HepG2 (cell line): ENCODE data around the gene VSIG10L. TPM values are rescaled to one million over a fixed set of nuclear protein-coding genes. Genes with fewer than 3 reads are reported as not detected.

Source experiments
- AGO1 ChIP-seq: fragments of 200-400 bp; formaldehyde crosslinking; IDR thresholded peaks from 2 replicates; pipeline ENCODE4 v1.6.1; 2017; ENCODE audit warnings: mild to moderate bottlenecking, low read depth, low read length, moderate library complexity; ENCODE audit not compliant: poor library complexity, severe bottlenecking
- ARID5B ChIP-seq: IDR thresholded peaks from 2 replicates; pipeline ENCODE4 v1.4.0; 2020; ENCODE audit warnings: mild to moderate bottlenecking, missing genetic modification reagents
- ATF7 ChIP-seq, 2 experiments: fragments of 450-650 bp in 1 of 2; sonication (generic) in 1 of 2; formaldehyde crosslinking in 1 of 2; IDR thresholded peaks; 2 replicates each; pipeline versions ENCODE4 v1.4.0 to v1.6.1; 2016 to 2020; ENCODE audit warnings: antibody characterized with exemption in 1 of 2, mild to moderate bottlenecking in 1 of 2, missing genetic modification reagents in 1 of 2
- GATAD2A ChIP-seq: IDR thresholded peaks from 2 replicates; pipeline ENCODE4 v1.6.1; 2016
- GPN1 ChIP-seq: sonication (generic); formaldehyde crosslinking; IDR thresholded peaks from 2 replicates; pipeline ENCODE4 v1.5.1; 2020; ENCODE audit warnings: missing genetic modification reagents, borderline replicate concordance
- HDAC2 ChIP-seq: sonication (generic); formaldehyde crosslinking; IDR thresholded peaks from 2 replicates; pipeline ENCODE4 v1.4.0; 2020; ENCODE audit warnings: missing genetic modification reagents
- HNF4G ChIP-seq, 2 experiments: sonication (generic) in 1 of 2; formaldehyde crosslinking in 1 of 2; IDR thresholded peaks; 2 replicates each; pipeline versions ENCODE4 v1.4.0 to v1.6.1; 2011 to 2020; ENCODE audit warnings: borderline replicate concordance in 2 of 2, low read depth in 2 of 2, mild to moderate bottlenecking in 2 of 2, low read length in 1 of 2, missing genetic modification reagents in 1 of 2, moderate library complexity in 1 of 2
- JUN ChIP-seq: sonication (generic); formaldehyde crosslinking; IDR thresholded peaks from 2 replicates; pipeline ENCODE4 v1.4.0; 2020; ENCODE audit warnings: mild to moderate bottlenecking, missing genetic modification reagents
- KDM6A ChIP-seq: IDR thresholded peaks from 2 replicates; pipeline ENCODE4 v1.6.1; 2016; ENCODE audit warnings: low read depth
- KMT2B ChIP-seq: IDR thresholded peaks from 2 replicates; pipeline ENCODE4 v1.6.1; 2016; ENCODE audit warnings: missing genetic modification reagents, missing compliant biosample characterization
- MTA3 ChIP-seq: sonication (generic); formaldehyde crosslinking; IDR thresholded peaks from 2 replicates; pipeline ENCODE4 v1.4.0; 2020; ENCODE audit warnings: missing genetic modification reagents
- RBM22 ChIP-seq: fragments of 200-400 bp; formaldehyde crosslinking; optimal IDR thresholded peaks from 2 replicates; pipeline ENCODE3; 2017; ENCODE audit warnings: mild to moderate bottlenecking, low read length, moderate library complexity
- SCMH1 ChIP-seq: sonication (generic); formaldehyde crosslinking; IDR thresholded peaks from 2 replicates; pipeline ENCODE4 v1.9.0; 2021; ENCODE audit warnings: missing genetic modification reagents, mild to moderate bottlenecking, borderline replicate concordance
- THAP8 ChIP-seq: sonication (generic); formaldehyde crosslinking; IDR thresholded peaks from 2 replicates; pipeline ENCODE4 v1.5.1; 2020; ENCODE audit warnings: missing genetic modification reagents, mild to moderate bottlenecking, borderline replicate concordance
- WIZ ChIP-seq: sonication (generic); formaldehyde crosslinking; IDR thresholded peaks from 2 replicates; pipeline ENCODE4 v1.5.1; 2020; ENCODE audit warnings: mild to moderate bottlenecking, missing genetic modification reagents
- ZKSCAN8 ChIP-seq: IDR thresholded peaks from 2 replicates; pipeline ENCODE4 v1.6.1; 2016; ENCODE audit warnings: borderline replicate concordance, missing genetic modification reagents, missing compliant biosample characterization
- ZNF18 ChIP-seq: sonication (generic); formaldehyde crosslinking; IDR thresholded peaks from 2 replicates; pipeline ENCODE4 v1.8.0; 2022; ENCODE audit warnings: mild to moderate bottlenecking, missing genetic modification reagents; ENCODE audit not compliant: insufficient replicate concordance
- ZNF362 ChIP-seq: sonication (generic); formaldehyde crosslinking; IDR thresholded peaks from 2 replicates; pipeline ENCODE4 v1.4.0; 2020; ENCODE audit warnings: missing genetic modification reagents, mild to moderate bottlenecking, borderline replicate concordance
- ZNF382 ChIP-seq: sonication (generic); formaldehyde crosslinking; IDR thresholded peaks from 2 replicates; pipeline ENCODE4 v1.5.0; 2020; ENCODE audit warnings: missing genetic modification reagents, mild to moderate bottlenecking, borderline replicate concordance
- ZNF567 ChIP-seq: sonication (generic); formaldehyde crosslinking; IDR thresholded peaks from 2 replicates; pipeline ENCODE4 v1.8.1; 2023; ENCODE audit warnings: mild to moderate bottlenecking, missing genetic modification reagents, borderline replicate concordance
- ZNF839 ChIP-seq: sonication (generic); formaldehyde crosslinking; IDR thresholded peaks from 2 replicates; pipeline ENCODE4 v1.4.0; 2020; ENCODE audit warnings: missing genetic modification reagents, mild to moderate bottlenecking, borderline replicate concordance
- polyA plus RNA-seq, 8 experiments: library from polyadenylated mRNA; depleted of rRNA in 3 of 8; stranded (reverse) in 7 of 8; unstranded in 1 of 8; fragments of >200 nt; fragmentation: Illumina TruSeq in 4 of 8; extraction: Trizol in 4 of 8; gene quantifications; 2 replicates each; pipeline versions ENCODE4 v1.2.1 to v1.2.3, GENCODE V29; 2011 to 2016; ENCODE audit warnings: low read depth in 4 of 8, missing spikeins in 1 of 8, mixed read lengths in 1 of 8; ENCODE audit not compliant: insufficient read depth in 1 of 8
- total RNA-seq, 5 experiments: library from RNA; depleted of rRNA; stranded (reverse); fragments of >200 nt; fragmentation: Illumina TruSeq; extraction: Trizol; gene quantifications; 2 replicates each; pipeline ENCODE4 v1.2.3, GENCODE V29; 2016; ENCODE audit warnings: low read depth in 1 of 5

The VSIG10L gene
- total and polyA plus RNA-seq, 2 of the 13 experiments (the other 11 are each of a cell fraction or from before 2014, with no cell fraction given) = 2.7 to 8.5 TPM

- TF ChIP-seq ARID5B (peak; percentile 58), WIZ (CRISPR knock-in tag) (no peak), MTA3 (no peak), THAP8 (CRISPR knock-in tag) (no peak), GPN1 (CRISPR knock-in tag) (0 out of 2 replicates have a peak, but pooled peaks have one; percentile 36), HNF4G (IDR thresholded peaks at IDR 0.05; ENCODE audit: borderline replicate concordance, low read depth, low read length) (no peak), HNF4G (CRISPR knock-in tag; IDR thresholded peaks at IDR 0.05; ENCODE audit: borderline replicate concordance, low read depth) (peak; percentile 27; the same call in 1 of the 2 replicates), ATF7 (IDR thresholded peaks at IDR 0.05) (no peak), ATF7 (CRISPR knock-in tag; IDR thresholded peaks at IDR 0.05) (no peak), ZNF18 (CRISPR knock-in tag) (peak; percentile 73), ZNF362 (CRISPR knock-in tag) (peak; percentile 60; the same call in 1 of the 2 replicates), KDM6A (CRISPR knock-in tag) (no peak; the same call in 1 of the 2 replicates), KMT2B (CRISPR knock-in tag) (peak; percentile 67; the same call in 1 of the 2 replicates), ZNF382 (CRISPR knock-in tag) (no peak), JUN (CRISPR knock-in tag) (no peak), AGO1 (peak; percentile 59), RBM22 (no peak), GATAD2A (CRISPR knock-in tag) (peak; percentile 52; the same call in 1 of the 2 replicates), ZNF839 (no peak), SCMH1 (CRISPR knock-in tag) (no peak), HDAC2 (CRISPR knock-in tag) (peak; percentile 77), ZKSCAN8 (CRISPR knock-in tag) (peak; percentile 25; the same call in 1 of the 2 replicates), ZNF567 (CRISPR knock-in tag) (peak; percentile 25; the same call in 1 of the 2 replicates)
Measured at GRCh38 chr19:51367565-51368365, 25.8 kb upstream of the VSIG10L start (continued).
